OCI-LY7 (cell line): Measurements from ENCODE around the gene COQ4. TPM values are rescaled to one million over a fixed set of nuclear protein-coding genes. Genes with fewer than 3 reads are reported as not detected.

Experiments used
- Bru-seq: library from RNA; stranded (reverse); fragments of 400-500 nt; gene quantifications from one replicate; lab custom pipeline; 2021; lab: Mats Ljungman, UMichigan
- BruChase-seq, 2 experiments: library from RNA; stranded (reverse); fragments of 400-500 nt; gene quantifications; one replicate each; lab custom pipeline; 2021; lab: Mats Ljungman, UMichigan
- BruUV-seq: library from RNA; stranded (reverse); fragments of 400-500 nt; replicated peaks from 2 replicates; lab custom pipeline; 2021; lab: Mats Ljungman, UMichigan
- CTCF ChIA-PET: fragments of 300-600 bp; sonication (Branson Sonifier 250); formaldehyde crosslinking; loops from one replicate; lab custom pipeline; 2022; ENCODE audit warnings: antibody characterized with exemption; ENCODE audit not compliant: unreplicated experiment; lab: Charles Lee
- POLR2A ChIA-PET: fragments of 300-600 bp; sonication (Branson Sonifier 250); formaldehyde crosslinking; loops from one replicate; lab custom pipeline; 2022; ENCODE audit warnings: antibody characterized with exemption; lab: Charles Lee
- DNase-seq: peaks from one replicate; pipeline ENCODE4 v3.0.0-alpha.2; 2015; ENCODE audit warnings: low spot score
- H2AFZ ChIP-seq: fragments of 200-600 bp; sonication (generic), shearing (Covaris generic); 2 replicates; pipeline ENCODE4 v1.6.1; 2014; ENCODE audit warnings: mild to moderate bottlenecking, antibody characterized with exemption, low read length, moderate library complexity
- H3K27ac ChIP-seq: fragments of 200-600 bp; sonication (generic); 2 replicates; pipeline ENCODE4 v1.5.1; 2014; ENCODE audit warnings: mixed run types, low read depth, mild to moderate bottlenecking, moderate library complexity, low read length, inconsistent platforms; ENCODE audit not compliant: poor library complexity, severe bottlenecking
- H3K36me3 ChIP-seq: fragments of 200-600 bp; sonication (generic); 2 replicates; pipeline ENCODE4 v1.6.1; 2014; ENCODE audit warnings: mild to moderate bottlenecking, antibody characterized with exemption, low read length, moderate library complexity, mixed read lengths; ENCODE audit not compliant: insufficient read depth
- H3K4me1 ChIP-seq: fragments of 200-600 bp; sonication (generic); 2 replicates; pipeline ENCODE4 v1.5.1; 2014; ENCODE audit warnings: mild to moderate bottlenecking, low read length; ENCODE audit not compliant: insufficient read depth, poor library complexity, severe bottlenecking
- H3K4me2 ChIP-seq: fragments of 200-600 bp; sonication (generic); 2 replicates; pipeline ENCODE4 v1.6.1; 2014; ENCODE audit warnings: mild to moderate bottlenecking, low read length
- H3K4me3 ChIP-seq: fragments of 200-600 bp; sonication (generic); 2 replicates; pipeline ENCODE4 v1.5.1; 2014; ENCODE audit warnings: mild to moderate bottlenecking, low read depth, low read length; ENCODE audit not compliant: poor library complexity, severe bottlenecking
- H3K79me2 ChIP-seq: fragments of 200-600 bp; sonication (generic); 2 replicates; pipeline ENCODE4 v1.6.1; 2016; ENCODE audit warnings: low read depth, mild to moderate bottlenecking, low read length, moderate library complexity, mixed read lengths; ENCODE audit not compliant: insufficient read depth
- H3K9me2 ChIP-seq: fragments of 200-600 bp; sonication (generic); 2 replicates; pipeline ENCODE4 v1.6.1; 2016; ENCODE audit warnings: mild to moderate bottlenecking, low read length, mixed read lengths; ENCODE audit not compliant: insufficient read depth
- H3K9me3 ChIP-seq: fragments of 200-600 bp; sonication (generic); 2 replicates; pipeline ENCODE4 v1.6.1; 2014; ENCODE audit warnings: mild to moderate bottlenecking, mixed run types, low read length, mixed read lengths
- H4K20me1 ChIP-seq: fragments of 200-600 bp; sonication (generic); 2 replicates; pipeline ENCODE4 v1.6.1; 2014; ENCODE audit warnings: mild to moderate bottlenecking, antibody characterized with exemption, low read length, moderate library complexity, mixed read lengths; ENCODE audit not compliant: insufficient read depth
- EZH2phosphoT487 ChIP-seq: fragments of 200-600 bp; sonication (generic); IDR thresholded peaks from 2 replicates; pipeline ENCODE4 v1.6.1; 2018; ENCODE audit warnings: low read depth, borderline replicate concordance, mild to moderate bottlenecking, mixed run types, antibody characterized with exemption, low read length, moderate library complexity, mixed read lengths
- intact Hi-C: fragments of 100-400 bp; cut with micrococcal nuclease; formaldehyde crosslinking; loops from one replicate; pipeline ENCODE4 v1.10.0; 2022; ENCODE audit not compliant: unreplicated experiment
- long read RNA-seq: library from polyadenylated mRNA; stranded (forward); transcript quantifications from one replicate; pipeline ENCODE4 v2.0.0, GENCODE V29; 2022
- total RNA-seq, 2 experiments: library from RNA; depleted of rRNA in 1 of 2; stranded (reverse); fragments of >200 nt in 1 of 2; shearing (Covaris generic) in 1 of 2; gene quantifications; 2 replicates each; pipeline ENCODE4 v1.2.3, GENCODE V29; 2014 to 2022
- TF ChIP-seq, protein P1 (sequence below): fragments of 200-600 bp; sonication (generic); conservative IDR thresholded peaks from 2 replicates; pipeline ENCODE4 v1.5.1; 2014; ENCODE audit warnings: mild to moderate bottlenecking, antibody characterized with exemption, low read length, moderate library complexity, mixed read lengths

COQ4 gene
- total RNA-seq (2014; rRNA removed; shearing (Covaris generic)), result 42.4 and 53.4 TPM in 2 replicates
- total RNA-seq (2022), result 49.4 and 55.8 TPM in 2 replicates
- percentile 71 among the genes with signal in this experiment for Bru-seq, nascent RNA
- percentile 83 among the genes with signal in this experiment for BruChase-seq, experiment 1, labeled RNA remaining after a 6-hour chase
- BruChase-seq, experiment 2, labeled RNA remaining after a 2-hour chase, result percentile 83 among the genes with signal in this experiment
- long read RNA-seq, transcript COQ4-205 (2 exons, 956 nt), result major isoform, 18 of 51 reads
- long read RNA-seq, transcript COQ4-201 (7 exons, 1,548 nt), result minor isoform, 9 of 51 reads
- long read RNA-seq, partial matches to known transcripts, result 4 of 51 reads
- long read RNA-seq, other reads (novel, unspliced or antisense), result 13 of 51 reads

- Histone ChIP-seq H3K36me3 (peaks cover 41% of the 10 kb centered on the region), H4K20me1 (peaks cover 4% of the 10 kb centered on the region; the same call in 1 of the 2 replicates), H3K4me2 (peak within 1 kb of the TSS; percentile 86), H3K4me1 (peaks cover 22% of the 10 kb centered on the region), H3K79me2 (peaks cover 39% of the 10 kb centered on the region), H3K9me3 (no peaks in the 10 kb centered on the region), H3K9me2 (no peaks in the 10 kb centered on the region), H3K27ac (peak within 1 kb of the TSS; percentile 77), H3K4me3 (peak within 1 kb of the TSS; percentile 81), H2AFZ (peak within 1 kb of the TSS; percentile 88)
- intact Hi-C loops, result loop anchor here (1.0 to 5.0 kb wide), 4 partner anchors 18 to 230 kb away; partner anchors contain the start of genes GOLGA2, SLC27A4, SPTAN1 and SWI5
- TSS peak; percentile 77 for BruUV-seq
- DNase-seq, result peak; percentile 95
- no peak for TF ChIP-seq EZH2phosphoT487
- TF ChIP-seq, protein P1, sequence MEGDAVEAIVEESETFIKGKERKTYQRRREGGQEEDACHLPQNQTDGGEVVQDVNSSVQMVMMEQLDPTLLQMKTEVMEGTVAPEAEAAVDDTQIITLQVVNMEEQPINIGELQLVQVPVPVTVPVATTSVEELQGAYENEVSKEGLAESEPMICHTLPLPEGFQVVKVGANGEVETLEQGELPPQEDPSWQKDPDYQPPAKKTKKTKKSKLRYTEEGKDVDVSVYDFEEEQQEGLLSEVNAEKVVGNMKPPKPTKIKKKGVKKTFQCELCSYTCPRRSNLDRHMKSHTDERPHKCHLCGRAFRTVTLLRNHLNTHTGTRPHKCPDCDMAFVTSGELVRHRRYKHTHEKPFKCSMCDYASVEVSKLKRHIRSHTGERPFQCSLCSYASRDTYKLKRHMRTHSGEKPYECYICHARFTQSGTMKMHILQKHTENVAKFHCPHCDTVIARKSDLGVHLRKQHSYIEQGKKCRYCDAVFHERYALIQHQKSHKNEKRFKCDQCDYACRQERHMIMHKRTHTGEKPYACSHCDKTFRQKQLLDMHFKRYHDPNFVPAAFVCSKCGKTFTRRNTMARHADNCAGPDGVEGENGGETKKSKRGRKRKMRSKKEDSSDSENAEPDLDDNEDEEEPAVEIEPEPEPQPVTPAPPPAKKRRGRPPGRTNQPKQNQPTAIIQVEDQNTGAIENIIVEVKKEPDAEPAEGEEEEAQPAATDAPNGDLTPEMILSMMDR, result peak; percentile 31; the same call in 1 of the 2 replicates
- CTCF ChIA-PET, result no interaction called here
- POLR2A ChIA-PET, result interaction anchor here (0.6 kb wide), 1 partner anchor 13 kb away, joined by 3 read pairs; no protein-coding TSS in a partner anchor
Measured at GRCh38 chr9:128322404-128323211, at the start of gene COQ4, which contains the start of gene TRUB2. COQ4 (plus strand) TSS chr9:128322839; CDS start chr9:128322859, 20 bp downstream. TRUB2 (minus strand) TSS chr9:128322447; CDS start chr9:128322408, 39 bp downstream.

GRCh38 chr9:128274245-128274644 lies 48.4 kb upstream of the COQ4 start:
- intact Hi-C loops, result no loop called here
- Histone ChIP-seq H3K79me2 (peaks cover 9% of the 10 kb centered on the region; the same call in 1 of the 2 replicates), H3K4me1 (peaks cover 16% of the 10 kb centered on the region), H3K4me2 (peak overlapping the region; percentile 100), H3K9me2 (no peaks in the 10 kb centered on the region), H3K9me3 (no peaks in the 10 kb centered on the region), H4K20me1 (no peaks in the 10 kb centered on the region), H3K4me3 (no peak overlapping the region), H3K27ac (no peak overlapping the region), H2AFZ (no peak overlapping the region), H3K36me3 (peaks cover 20% of the 10 kb centered on the region; the same call in 1 of the 2 replicates)
- POLR2A ChIA-PET, result no interaction called here
- BruUV-seq, result no TSS peak
- no peak for TF ChIP-seq EZH2phosphoT487
- TF ChIP-seq, protein P1, result no peak
- DNase-seq, result no peak
- CTCF ChIA-PET, result no interaction called here
